HepG2 (cell line): ENCODE results near the gene KRTAP3-3. TPM values are rescaled to one million over a fixed set of nuclear protein-coding genes. Genes with fewer than 3 reads are reported as not detected.
"Not testable (repeated sequence)": the region's sequence is repeated elsewhere in the genome, so short reads cannot be mapped to it uniquely, and the experiment has no call there.

Experiments used
- ATAC-seq: fragments of 200-7000 bp; cut with Tn5 transposase; 3 replicates; pipeline ENCODE4 v1.9.1; 2020; ENCODE audit warnings: mild to moderate bottlenecking, moderate library complexity
- BruUV-seq: library from RNA; stranded (reverse); fragments of 400-500 nt; replicated peaks from 2 replicates; lab custom pipeline; 2021; lab: Mats Ljungman, UMichigan
- CTCF ChIA-PET: fragments of 300-600 bp; formaldehyde crosslinking; extraction: SDS; loops from one replicate; lab custom pipeline; 2021; ENCODE audit warnings: low total read pairs, inconsistent platforms, low intra/inter-chr PET ratio; lab: Yijun Ruan, JAX
- POLR2A ChIA-PET: fragments of 350-600 bp; sonication (Branson Sonifier 250); formaldehyde crosslinking; loops from one replicate; lab custom pipeline; 2020; ENCODE audit warnings: antibody characterized with exemption, inconsistent platforms; lab: Yijun Ruan, JAX
- DNase-seq: peaks from one replicate; pipeline ENCODE4 v3.0.0-alpha.2; 2015; ENCODE audit warnings: low spot score
- FAIRE-seq: peaks from 3 replicates; lab custom pipeline; 2011; peaks lifted over from hg19 to GRCh38; lab: Jason Lieb, UNC
- H2AFZ ChIP-seq: one replicate; pipeline ENCODE4 v1.6.1; 2011; ENCODE audit warnings: low read length, inconsistent platforms
- H3K27ac ChIP-seq: fragments of 300-600 bp; 3 replicates; pipeline ENCODE4 v1.8.0; 2011; ENCODE audit warnings: mixed run types, mild to moderate bottlenecking, mixed read lengths, low read length, inconsistent platforms; ENCODE audit not compliant: insufficient read depth; ENCODE audit errors: extremely low read length
- H3K27me3 ChIP-seq, 2 experiments: fragments of 200-600 bp in 1 of 2; 2 replicates in 1 of 2; 3 replicates in 1 of 2; pipeline versions ENCODE4 v1.6.0 to v1.8.0; 2011; ENCODE audit warnings: low read length in 2 of 2, mild to moderate bottlenecking in 2 of 2, moderate library complexity in 2 of 2, inconsistent platforms in 1 of 2; ENCODE audit not compliant: insufficient read depth in 2 of 2, control insufficient read depth in 1 of 2
- H3K36me3 ChIP-seq, 2 experiments: fragments of 200-600 bp in 1 of 2; replicated peaks in 1 of 2; 2 replicates in 1 of 2; 3 replicates in 1 of 2; pipeline versions ENCODE4 v1.5.1 to v1.8.0; 2011; ENCODE audit warnings: low read length in 2 of 2, inconsistent platforms in 1 of 2; ENCODE audit not compliant: insufficient read depth in 2 of 2, control insufficient read depth in 1 of 2
- H3K4me1 ChIP-seq: 2 replicates; pipeline ENCODE4 v1.5.1; 2012; ENCODE audit warnings: low read length, inconsistent platforms; ENCODE audit not compliant: insufficient read depth
- H3K4me2 ChIP-seq: 2 replicates; pipeline ENCODE4 v1.6.0; 2011; ENCODE audit warnings: low read depth, low read length, inconsistent platforms
- H3K4me3 ChIP-seq, 3 experiments: fragments of 200-600 bp in 1 of 3; sonication (generic), shearing (Covaris generic) in 1 of 3; replicated peaks in 1 of 3; 2 replicates each; pipeline ENCODE4 v1.5.1; 2011 to 2016; ENCODE audit warnings: low read length in 3 of 3, inconsistent platforms in 2 of 3, low read depth in 2 of 3, mild to moderate bottlenecking in 2 of 3, control low read depth in 1 of 3, mixed read lengths in 1 of 3; ENCODE audit not compliant: insufficient read depth in 1 of 3
- H3K79me2 ChIP-seq: one replicate; pipeline ENCODE4 v1.6.1; 2011; ENCODE audit warnings: low read length, inconsistent platforms; ENCODE audit not compliant: insufficient read depth
- H3K9ac ChIP-seq: 2 replicates; pipeline ENCODE4 v1.6.0; 2011; ENCODE audit warnings: mild to moderate bottlenecking, low read depth, low read length, inconsistent platforms; ENCODE audit not compliant: insufficient read depth
- H3K9me3 ChIP-seq: 2 replicates; pipeline ENCODE4 v1.5.1; 2012; ENCODE audit warnings: mild to moderate bottlenecking, low read length
- H4K20me1 ChIP-seq: 2 replicates; pipeline ENCODE4 v1.6.0; 2011; ENCODE audit warnings: inconsistent platforms, mild to moderate bottlenecking, low read length, moderate library complexity; ENCODE audit not compliant: insufficient read depth
- NR3C1 ChIP-seq: sonication (generic); formaldehyde crosslinking; IDR thresholded peaks from 2 replicates; pipeline ENCODE4 v1.4.0; 2020; ENCODE audit warnings: missing genetic modification reagents
- ZFP62 ChIP-seq: sonication (generic); formaldehyde crosslinking; IDR thresholded peaks from 2 replicates; pipeline ENCODE4 v1.4.0; 2020; ENCODE audit warnings: missing genetic modification reagents
- ZKSCAN1 ChIP-seq: fragments of 150-350 bp; IDR thresholded peaks from 2 replicates; pipeline ENCODE4 v1.6.1; 2014; ENCODE audit warnings: low read length
- ZNF768 ChIP-seq: sonication (generic); formaldehyde crosslinking; IDR thresholded peaks from 2 replicates; pipeline ENCODE4 v1.4.0; 2020; ENCODE audit warnings: missing genetic modification reagents
- WGBS: methylation state at CpG from one replicate; pipeline ENCODE4 v1.1.6; 2017; ENCODE audit warnings: low lambda C conversion rate; 5-methylcytosine and 5-hydroxymethylcytosine counted together
- in situ Hi-C: cut with HindIII; loops from 2 replicates; pipeline ENCODE4 v1.10.0; 2017; ENCODE audit warnings: low pct_unique_long_range_greater_than_20kb; ENCODE audit not compliant: extremely low pct_ligation_motif_present
- intact Hi-C: fragments of 100-400 bp; cut with micrococcal nuclease; formaldehyde crosslinking; loops from one replicate; pipeline ENCODE4 v1.10.0; 2022; ENCODE audit not compliant: unreplicated experiment
- polyA plus RNA-seq, 8 experiments: library from polyadenylated mRNA; depleted of rRNA in 3 of 8; stranded (reverse) in 7 of 8; unstranded in 1 of 8; fragments of >200 nt; fragmentation: Illumina TruSeq in 4 of 8; extraction: Trizol in 4 of 8; gene quantifications; 2 replicates each; pipeline versions ENCODE4 v1.2.1 to v1.2.3, GENCODE V29; 2011 to 2016; ENCODE audit warnings: low read depth in 4 of 8, missing spikeins in 1 of 8, mixed read lengths in 1 of 8; ENCODE audit not compliant: insufficient read depth in 1 of 8
- total RNA-seq, 5 experiments: library from RNA; depleted of rRNA; stranded (reverse); fragments of >200 nt; fragmentation: Illumina TruSeq; extraction: Trizol; gene quantifications; 2 replicates each; pipeline ENCODE4 v1.2.3, GENCODE V29; 2016; ENCODE audit warnings: low read depth in 1 of 5
- TF ChIP-seq, protein P1 (sequence below): sonication (generic); formaldehyde crosslinking; IDR thresholded peaks from 2 replicates; pipeline ENCODE4 v1.4.0; 2020; ENCODE audit warnings: missing genetic modification reagents

The KRTAP3-3 gene
- total and polyA plus RNA-seq, 2 of the 13 experiments (the other 11 are each of a cell fraction or from before 2014, with no cell fraction given), result not detected

GRCh38 chr17:41037853-41038350 lies 43.9 kb upstream of the KRTAP3-3 start:
- FAIRE-seq (no peak), DNase-seq (no peak), ATAC-seq (no peak)
- no peak overlapping the region for H3K4me3 ChIP-seq
- H3K79me2 ChIP-seq, result no peaks in the 10 kb centered on the region
- TF ChIP-seq ZFP62 (CRISPR knock-in tag), result no peak
- no peak for TF ChIP-seq ZKSCAN1
- no peak for TF ChIP-seq NR3C1
- TF ChIP-seq, protein P1, sequence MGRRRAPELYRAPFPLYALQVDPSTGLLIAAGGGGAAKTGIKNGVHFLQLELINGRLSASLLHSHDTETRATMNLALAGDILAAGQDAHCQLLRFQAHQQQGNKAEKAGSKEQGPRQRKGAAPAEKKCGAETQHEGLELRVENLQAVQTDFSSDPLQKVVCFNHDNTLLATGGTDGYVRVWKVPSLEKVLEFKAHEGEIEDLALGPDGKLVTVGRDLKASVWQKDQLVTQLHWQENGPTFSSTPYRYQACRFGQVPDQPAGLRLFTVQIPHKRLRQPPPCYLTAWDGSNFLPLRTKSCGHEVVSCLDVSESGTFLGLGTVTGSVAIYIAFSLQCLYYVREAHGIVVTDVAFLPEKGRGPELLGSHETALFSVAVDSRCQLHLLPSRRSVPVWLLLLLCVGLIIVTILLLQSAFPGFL, result no peak
- H2AFZ ChIP-seq, result no peak overlapping the region
- H3K27ac ChIP-seq, result no peak overlapping the region
- H3K4me2 ChIP-seq, result no peak overlapping the region
- peaks cover 3% of the 10 kb centered on the region for H3K9me3 ChIP-seq
- WGBS, result 65% methylated on average over 2 of the region's 2 CpGs
- no peaks in the 10 kb centered on the region for H3K36me3 ChIP-seq
- ChIA-PET POLR2A (no interaction called here), CTCF (no interaction called here)
- in situ Hi-C loops (no loop called here), intact Hi-C loops (no loop called here)
- H3K9ac ChIP-seq, result no peak overlapping the region
- H3K27me3 ChIP-seq, result no peaks in the 10 kb centered on the region
- no peaks in the 10 kb centered on the region for H4K20me1 ChIP-seq
- no TSS peak for BruUV-seq
- no peaks in the 10 kb centered on the region for H3K4me1 ChIP-seq

DNA sequence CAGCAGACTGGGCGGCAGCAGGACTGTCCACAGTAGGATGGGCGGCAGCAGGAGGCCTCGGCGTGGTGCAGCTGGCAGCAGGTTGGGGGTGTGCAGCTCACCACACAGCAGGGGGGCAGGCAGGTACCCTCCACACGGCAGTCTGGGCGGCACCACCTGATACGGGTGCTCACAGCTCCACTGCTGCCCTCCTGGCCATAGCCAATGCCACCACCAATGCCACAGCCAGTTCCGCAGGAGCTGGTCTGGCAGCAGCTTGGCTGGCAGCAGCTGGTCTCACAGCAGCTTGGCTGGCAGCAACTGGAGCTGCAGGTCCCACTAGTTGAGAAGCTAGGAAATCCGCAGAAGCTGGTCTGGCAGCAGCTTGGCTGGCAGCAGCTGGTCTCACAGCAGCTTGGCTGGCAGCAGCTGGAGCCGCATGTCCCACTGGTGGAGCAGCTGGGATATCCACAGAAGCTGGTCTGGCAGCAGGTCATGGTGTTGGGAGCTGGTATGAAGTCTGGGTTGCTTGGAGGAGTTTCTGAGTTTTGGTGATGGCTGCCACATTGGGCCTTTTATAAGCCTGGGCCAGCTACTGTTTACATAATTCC lies 40.5 kb upstream of the KRTAP3-3 start, which contains the start of gene KRTAP1-3:
Gene KRTAP1-3 (minus strand): TSS at position 529 of the 590 bp plus-strand sequence. CDS start 53 bp downstream, at position 476.
- H3K36me3 ChIP-seq, in situ Hi-C loops, CTCF ChIA-PET, BruUV-seq, ATAC-seq, H3K9me3 ChIP-seq, H3K4me1 ChIP-seq, intact Hi-C loops, FAIRE-seq, H3K9ac ChIP-seq, POLR2A ChIA-PET, H3K27me3 ChIP-seq, H4K20me1 ChIP-seq, H2AFZ ChIP-seq, H3K27ac ChIP-seq: not testable (repeated sequence)
- peak; percentile 12; the same call in 1 of the 2 replicates for TF ChIP-seq ZNF768 (CRISPR knock-in tag)
- TF ChIP-seq, all 625 proteins: peak for 1; not testable (repeated sequence) for 624
- H3K4me3 ChIP-seq, DNase-seq, H3K79me2 ChIP-seq, H3K4me2 ChIP-seq: not testable (repeated sequence)
- 72% methylated on average over 9 of the region's 10 CpGs for WGBS
